22Rv1 (cell line): ENCODE data around the gene RBM45.

Experiments
- ZFX ChIP-seq: fragments of 450-650 bp; IDR thresholded peaks from 2 replicates; pipeline ENCODE4 v1.6.1; 2017; ENCODE audit warnings: antibody characterized with exemption, borderline replicate concordance
- TF ChIP-seq, protein P1 (sequence below): fragments of 450-650 bp; IDR thresholded peaks from 2 replicates; pipeline ENCODE4 v1.5.1; 2017; ENCODE audit warnings: mild to moderate bottlenecking

DNA sequence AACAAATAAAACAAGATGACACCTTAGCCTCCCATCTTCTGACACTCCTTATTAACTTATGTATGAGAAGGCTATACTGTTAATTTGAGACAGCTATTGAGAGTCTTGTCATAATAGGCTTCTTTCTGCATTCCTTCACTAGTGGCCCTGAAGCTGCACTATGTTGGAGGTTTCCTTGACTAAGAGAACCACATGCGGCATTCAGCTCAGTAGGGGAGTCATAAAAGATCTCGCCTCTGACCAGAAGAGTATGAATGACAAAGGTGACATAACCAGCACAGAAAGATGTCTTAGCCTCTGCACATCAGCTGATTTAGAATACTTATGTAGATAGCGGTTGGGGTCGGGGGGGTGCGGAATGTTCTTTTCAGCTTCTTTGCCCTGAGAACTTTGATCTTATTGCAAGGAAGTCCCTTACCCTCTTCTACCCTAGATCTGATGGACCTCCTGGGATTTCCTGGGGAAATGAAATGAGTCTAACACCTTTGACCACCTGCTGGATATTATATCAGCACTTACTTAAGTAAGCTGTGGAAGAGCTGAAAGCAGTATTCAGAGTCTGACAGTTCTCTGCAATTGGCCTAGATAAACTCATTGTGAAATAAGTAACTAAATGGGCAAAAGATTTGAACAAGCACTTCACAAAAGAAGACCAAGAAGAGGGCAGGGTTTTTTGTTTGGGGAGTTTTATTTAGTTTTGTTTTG is 24.2 kb downstream of the RBM45 start:
- TF ChIP-seq, protein P1, sequence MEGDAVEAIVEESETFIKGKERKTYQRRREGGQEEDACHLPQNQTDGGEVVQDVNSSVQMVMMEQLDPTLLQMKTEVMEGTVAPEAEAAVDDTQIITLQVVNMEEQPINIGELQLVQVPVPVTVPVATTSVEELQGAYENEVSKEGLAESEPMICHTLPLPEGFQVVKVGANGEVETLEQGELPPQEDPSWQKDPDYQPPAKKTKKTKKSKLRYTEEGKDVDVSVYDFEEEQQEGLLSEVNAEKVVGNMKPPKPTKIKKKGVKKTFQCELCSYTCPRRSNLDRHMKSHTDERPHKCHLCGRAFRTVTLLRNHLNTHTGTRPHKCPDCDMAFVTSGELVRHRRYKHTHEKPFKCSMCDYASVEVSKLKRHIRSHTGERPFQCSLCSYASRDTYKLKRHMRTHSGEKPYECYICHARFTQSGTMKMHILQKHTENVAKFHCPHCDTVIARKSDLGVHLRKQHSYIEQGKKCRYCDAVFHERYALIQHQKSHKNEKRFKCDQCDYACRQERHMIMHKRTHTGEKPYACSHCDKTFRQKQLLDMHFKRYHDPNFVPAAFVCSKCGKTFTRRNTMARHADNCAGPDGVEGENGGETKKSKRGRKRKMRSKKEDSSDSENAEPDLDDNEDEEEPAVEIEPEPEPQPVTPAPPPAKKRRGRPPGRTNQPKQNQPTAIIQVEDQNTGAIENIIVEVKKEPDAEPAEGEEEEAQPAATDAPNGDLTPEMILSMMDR = no peak
- TF ChIP-seq ZFX = no peak
